BLaER1 treated with 17β-estradiol and CSF1 and Interleukin-3, amounts not matched to agents 10 nM and 100 nM (cell line): ENCODE measurements around the gene GJC1.

Experiments used
- H3K27ac ChIP-seq, 11 experiments: shearing (Covaris generic); formaldehyde crosslinking; 2 replicates each; pipeline ENCODE4 v1.8.1; 2022
- H3K27me3 ChIP-seq, 11 experiments: shearing (Covaris generic); formaldehyde crosslinking; 2 replicates each; pipeline ENCODE4 v1.8.1; 2022
- H3K36me3 ChIP-seq, 11 experiments: shearing (Covaris generic); formaldehyde crosslinking; 2 replicates each; pipeline ENCODE4 v1.8.1; 2022
- H3K4me1 ChIP-seq, 10 experiments: shearing (Covaris generic); formaldehyde crosslinking; 2 replicates each; pipeline ENCODE4 v1.8.1; 2022
- H3K4me2 ChIP-seq, 11 experiments: shearing (Covaris generic); formaldehyde crosslinking; 2 replicates each; pipeline ENCODE4 v1.8.1; 2022
- H3K4me3 ChIP-seq, 10 experiments: shearing (Covaris generic); formaldehyde crosslinking; 2 replicates each; pipeline ENCODE4 v1.8.1; 2022
- H3K9ac ChIP-seq, 11 experiments: shearing (Covaris generic); formaldehyde crosslinking; 2 replicates each; pipeline ENCODE4 v1.8.1; 2022
- H3K9me3 ChIP-seq, 11 experiments: shearing (Covaris generic); formaldehyde crosslinking; replicated peaks in 1 of 11; 2 replicates each; pipeline ENCODE4 v1.8.1; 2022
- H4K20me1 ChIP-seq, 11 experiments: shearing (Covaris generic); formaldehyde crosslinking; 2 replicates each; pipeline ENCODE4 v1.8.1; 2022
- Cebpa-rat ChIP-seq, 11 experiments: shearing (Covaris generic); IDR thresholded peaks; 2 replicates each; pipeline ENCODE4 v1.8.1; 2022

Gene GJC1

GRCh38 chr17:44780161-44780560, 49.9 kb downstream of the GJC1 start:
- no peak overlapping the region for H3K27ac ChIP-seq
- H3K9me3 ChIP-seq: no peaks in the 10 kb centered on the region
- no peak for TF ChIP-seq Cebpa-rat (IDR thresholded peaks at IDR 0.05)
- H3K4me1 ChIP-seq: peaks cover 11 to 54% (median 42%) of the 10 kb centered on the region in 10 experiments; a peak in 18 of 20 replicates
- H3K9ac ChIP-seq: peak overlapping the region in 1 of 11 experiments; percentile 73; a peak in 2 of 22 replicates
- H3K4me3 ChIP-seq: no peak overlapping the region
- peaks cover 0 to 17% (median 2%) of the 10 kb centered on the region in 11 experiments; a peak in 7 of 22 replicates for H4K20me1 ChIP-seq
- peak overlapping the region in 4 of 11 experiments; percentile 7 to 100 (median 86); a peak in 4 of 22 replicates for H3K4me2 ChIP-seq
- peaks cover 0 to 21% (median 0%) of the 10 kb centered on the region in 11 experiments; a peak in 5 of 22 replicates for H3K27me3 ChIP-seq
- H3K36me3 ChIP-seq: no peaks in the 10 kb centered on the region

- H4K20me1 ChIP-seq: peaks cover 0 to 17% (median 4%) of the 10 kb centered on the region in 11 experiments; a peak in 7 of 22 replicates
- H3K4me1 ChIP-seq: peaks cover 11 to 58% (median 49%) of the 10 kb centered on the region in 10 experiments; a peak in 18 of 20 replicates
- TF ChIP-seq Cebpa-rat (IDR thresholded peaks at IDR 0.05): no peak
- no peaks in the 10 kb centered on the region for H3K36me3 ChIP-seq
- H3K9me3 ChIP-seq: no peaks in the 10 kb centered on the region
- peaks cover 0 to 21% (median 0%) of the 10 kb centered on the region in 11 experiments; a peak in 5 of 22 replicates for H3K27me3 ChIP-seq
- H3K4me3 ChIP-seq: peak overlapping the region; percentile 41 to 70 (median 54); a peak in 19 of 20 replicates
- H3K4me2 ChIP-seq: peak overlapping the region; percentile 74 to 100 (median 90)
- H3K9ac ChIP-seq: peak overlapping the region in 10 of 11 experiments; percentile 15 to 73 (median 62); a peak in 18 of 22 replicates
- peak overlapping the region in 3 of 11 experiments; percentile 5 to 36 (median 24); a peak in 3 of 22 replicates for H3K27ac ChIP-seq
Measured at GRCh38 chr17:44779211-44780025, 50.7 kb downstream of the GJC1 start.

GRCh38 chr17:44778656-44779210, 51.4 kb downstream of the GJC1 start:
- Histone ChIP-seq H3K36me3 (no peaks in the 10 kb centered on the region), H4K20me1 (peaks cover 0 to 17% (median 4%) of the 10 kb centered on the region in 11 experiments; a peak in 7 of 22 replicates), H3K27me3 (peaks cover 0 to 21% (median 0%) of the 10 kb centered on the region in 11 experiments; a peak in 5 of 22 replicates), H3K4me2 (peak overlapping the region; percentile 74 to 100 (median 90)), H3K4me1 (peaks cover 11 to 58% (median 51%) of the 10 kb centered on the region in 10 experiments; a peak in 18 of 20 replicates), H3K9ac (peak overlapping the region in 9 of 11 experiments; percentile 15 to 73 (median 63); a peak in 12 of 22 replicates), H3K9me3 (no peaks in the 10 kb centered on the region), H3K27ac (no peak overlapping the region), H3K4me3 (peak overlapping the region; percentile 41 to 70 (median 54); a peak in 17 of 20 replicates)
- TF ChIP-seq Cebpa-rat (IDR thresholded peaks at IDR 0.05): no peak

DNA sequence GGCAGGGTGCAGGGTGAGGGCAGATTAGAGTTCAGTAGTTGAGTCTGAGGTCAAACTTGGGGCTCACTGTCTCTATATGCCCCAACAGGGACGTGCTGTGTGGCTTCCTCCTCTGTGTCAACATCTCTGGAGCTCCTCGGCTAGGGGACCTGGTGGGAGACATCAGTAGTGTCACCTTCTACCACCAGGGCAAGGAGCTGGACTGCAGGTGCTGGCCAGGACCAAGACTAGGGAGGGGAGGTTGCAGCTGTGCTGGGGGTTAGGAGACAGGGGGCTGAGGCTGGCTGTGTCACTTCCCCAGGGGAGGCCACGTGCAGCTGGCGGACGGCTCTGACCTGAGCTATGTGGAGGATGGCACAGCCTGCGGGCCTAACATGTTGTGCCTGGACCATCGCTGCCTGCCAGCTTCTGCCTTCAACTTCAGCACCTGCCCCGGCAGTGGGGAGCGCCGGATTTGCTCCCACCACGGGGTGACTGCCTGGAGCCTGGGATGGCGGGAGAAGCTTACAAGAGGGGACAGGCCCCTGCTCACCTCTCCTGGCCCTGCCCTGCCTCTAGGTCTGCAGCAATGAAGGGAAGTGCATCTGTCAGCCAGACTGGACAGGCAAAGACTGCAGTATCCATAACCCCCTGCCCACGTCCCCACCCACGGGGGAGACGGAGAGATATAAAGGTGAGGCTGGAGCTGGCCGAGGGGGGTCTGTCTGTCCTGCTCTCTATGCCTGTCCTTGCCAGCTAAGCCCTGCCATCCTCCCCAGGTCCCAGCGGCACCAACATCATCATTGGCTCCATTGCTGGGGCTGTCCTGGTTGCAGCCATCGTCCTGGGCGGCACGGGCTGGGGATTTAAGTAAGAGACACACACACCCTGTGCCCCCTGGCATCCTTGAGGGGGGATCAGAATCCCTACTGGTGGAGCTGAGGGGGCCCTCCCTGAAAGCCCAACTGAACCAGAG, 52.4 kb downstream of the GJC1 start:
- Histone ChIP-seq H3K4me3 (no peak overlapping the region), H3K4me1 (peaks cover 11 to 58% (median 51%) of the 10 kb centered on the region in 10 experiments; a peak in 18 of 20 replicates), H3K27me3 (peaks cover 0 to 21% (median 0%) of the 10 kb centered on the region in 11 experiments; a peak in 5 of 22 replicates), H3K27ac (no peak overlapping the region), H3K9me3 (no peaks in the 10 kb centered on the region), H3K4me2 (peak overlapping the region in 9 of 11 experiments; percentile 33 to 100 (median 100); a peak in 18 of 22 replicates), H3K36me3 (no peaks in the 10 kb centered on the region), H3K9ac (peak overlapping the region in 5 of 11 experiments; percentile 12 to 51 (median 43); a peak in 5 of 22 replicates), H4K20me1 (peaks cover 0 to 17% (median 4%) of the 10 kb centered on the region in 11 experiments; a peak in 7 of 22 replicates)
- no peak for TF ChIP-seq Cebpa-rat (IDR thresholded peaks at IDR 0.05)

GRCh38 chr17:44776628-44777393, 53.3 kb downstream of the GJC1 start:
- H3K36me3 ChIP-seq: no peaks in the 10 kb centered on the region
- TF ChIP-seq Cebpa-rat (IDR thresholded peaks at IDR 0.05): no peak
- peaks cover 11 to 57% (median 51%) of the 10 kb centered on the region in 10 experiments; a peak in 19 of 20 replicates for H3K4me1 ChIP-seq
- H3K9me3 ChIP-seq: no peaks in the 10 kb centered on the region
- H3K4me3 ChIP-seq: no peak overlapping the region; a peak in 1 of 20 replicates
- peak overlapping the region in 4 of 11 experiments; percentile 48 to 67 (median 55); a peak in 4 of 22 replicates for H3K9ac ChIP-seq
- peaks cover 0 to 21% (median 0%) of the 10 kb centered on the region in 11 experiments; a peak in 5 of 22 replicates for H3K27me3 ChIP-seq
- H3K4me2 ChIP-seq: peak overlapping the region; percentile 99 to 100 (median 100); a peak in 21 of 22 replicates
- no peak overlapping the region for H3K27ac ChIP-seq
- H4K20me1 ChIP-seq: peaks cover 0 to 17% (median 4%) of the 10 kb centered on the region in 11 experiments; a peak in 7 of 22 replicates

GRCh38 chr17:44775838-44776621, 54.1 kb downstream of the GJC1 start:
- peaks cover 0 to 21% (median 0%) of the 10 kb centered on the region in 11 experiments; a peak in 5 of 22 replicates for H3K27me3 ChIP-seq
- H3K4me1 ChIP-seq: peaks cover 19 to 60% (median 56%) of the 10 kb centered on the region in 10 experiments
- TF ChIP-seq Cebpa-rat (IDR thresholded peaks at IDR 0.05): no peak
- H4K20me1 ChIP-seq: peaks cover 0 to 17% (median 4%) of the 10 kb centered on the region in 11 experiments; a peak in 7 of 22 replicates
- H3K36me3 ChIP-seq: no peaks in the 10 kb centered on the region
- H3K9ac ChIP-seq: peak overlapping the region in 9 of 11 experiments; percentile 17 to 69 (median 63); a peak in 17 of 22 replicates
- no peaks in the 10 kb centered on the region for H3K9me3 ChIP-seq
- no peak overlapping the region for H3K27ac ChIP-seq
- H3K4me2 ChIP-seq: peak overlapping the region; percentile 99 to 100 (median 100)
- peak overlapping the region; percentile 61 to 81 (median 69) for H3K4me3 ChIP-seq
